GM10266 (cell line): ENCODE results near the gene TGFBI.
A peak's percentile ranks its signal among the peaks of the same experiment; 100 is the strongest.

Experiments used
- DNase-seq: peaks from one replicate; pipeline ENCODE4 v3.0.0; 2012; ENCODE audit errors: extremely low spot score
- CTCF ChIP-seq: IDR thresholded peaks from 2 replicates; pipeline ENCODE4 v1.5.1; 2012; ENCODE audit warnings: mild to moderate bottlenecking, low read depth; ENCODE audit not compliant: control insufficient read depth, insufficient read depth; ENCODE audit errors: missing control alignments

TGFBI gene

DNA sequence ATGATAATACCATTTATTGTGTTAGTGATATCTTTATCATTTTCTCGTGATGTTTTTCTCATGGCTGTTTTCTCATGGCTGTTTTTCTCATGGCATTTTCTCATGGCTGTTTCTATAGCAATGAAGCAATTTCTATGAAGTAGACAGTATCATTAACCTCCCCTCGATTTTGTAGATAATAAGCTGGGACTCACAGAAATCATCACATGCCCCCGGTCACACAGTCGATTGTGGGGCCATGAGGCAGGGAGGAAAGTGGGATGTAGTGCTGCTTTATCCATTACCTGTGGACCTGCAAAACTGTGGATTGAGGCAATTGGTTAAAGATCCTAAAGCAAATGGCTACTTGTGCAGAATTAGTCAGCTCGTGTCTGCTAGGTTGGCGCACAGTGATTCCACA, 47.3 kb downstream of the TGFBI start:
- DNase-seq, result no peak
- no peak for TF ChIP-seq CTCF

DNA sequence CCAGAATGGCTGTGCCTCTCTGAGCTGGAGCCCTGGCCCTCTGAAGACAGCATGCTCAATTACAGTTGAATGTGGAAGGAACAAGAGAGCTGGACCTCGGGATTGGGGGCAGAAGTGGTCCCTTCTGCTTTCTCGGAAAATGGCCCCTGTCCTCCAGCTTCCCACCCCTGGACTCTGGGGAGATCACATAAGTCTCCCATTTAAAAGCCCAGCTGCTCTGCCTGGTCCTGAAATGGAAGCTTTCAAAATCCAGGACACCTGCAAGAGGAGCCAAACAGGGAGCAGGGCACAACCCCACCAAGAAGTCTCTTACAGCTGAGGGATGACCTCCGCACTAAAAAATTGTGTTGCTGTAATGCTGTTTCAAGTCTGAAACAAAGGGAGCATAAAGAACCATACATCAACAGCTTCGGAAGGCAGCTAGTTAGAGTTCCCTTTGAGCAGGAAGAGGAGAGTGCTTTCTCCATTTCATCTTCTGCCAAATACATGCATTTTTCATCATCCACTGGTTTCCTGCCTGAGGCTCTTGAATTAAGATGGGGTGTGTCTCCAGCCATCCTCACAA, 48.2 kb downstream of the TGFBI start:
- no peak for TF ChIP-seq CTCF
- no peak for DNase-seq

- no peak for DNase-seq
- TF ChIP-seq CTCF, result peak; percentile 27
Measured at GRCh38 chr5:136079195-136079985, 50.6 kb downstream of the TGFBI start.

DNA sequence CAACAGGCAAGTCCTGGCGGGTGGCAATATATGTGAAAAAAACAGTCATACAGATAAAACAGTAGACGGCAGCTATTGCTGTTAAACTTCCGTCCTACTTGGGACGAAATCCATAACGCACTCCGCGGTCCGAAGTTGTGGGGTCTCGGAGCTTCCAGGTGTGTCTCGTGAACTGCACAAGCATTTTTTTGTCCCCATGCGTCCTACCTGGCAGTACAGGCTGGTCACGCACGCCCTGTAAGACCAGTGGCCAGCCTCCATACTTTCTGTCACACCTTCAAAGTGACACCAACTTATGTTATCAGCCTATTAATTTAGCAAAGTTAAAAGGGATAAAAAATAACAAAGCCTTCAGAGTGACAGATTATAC, 51.3 kb downstream of the TGFBI start:
- no peak for TF ChIP-seq CTCF

DNA sequence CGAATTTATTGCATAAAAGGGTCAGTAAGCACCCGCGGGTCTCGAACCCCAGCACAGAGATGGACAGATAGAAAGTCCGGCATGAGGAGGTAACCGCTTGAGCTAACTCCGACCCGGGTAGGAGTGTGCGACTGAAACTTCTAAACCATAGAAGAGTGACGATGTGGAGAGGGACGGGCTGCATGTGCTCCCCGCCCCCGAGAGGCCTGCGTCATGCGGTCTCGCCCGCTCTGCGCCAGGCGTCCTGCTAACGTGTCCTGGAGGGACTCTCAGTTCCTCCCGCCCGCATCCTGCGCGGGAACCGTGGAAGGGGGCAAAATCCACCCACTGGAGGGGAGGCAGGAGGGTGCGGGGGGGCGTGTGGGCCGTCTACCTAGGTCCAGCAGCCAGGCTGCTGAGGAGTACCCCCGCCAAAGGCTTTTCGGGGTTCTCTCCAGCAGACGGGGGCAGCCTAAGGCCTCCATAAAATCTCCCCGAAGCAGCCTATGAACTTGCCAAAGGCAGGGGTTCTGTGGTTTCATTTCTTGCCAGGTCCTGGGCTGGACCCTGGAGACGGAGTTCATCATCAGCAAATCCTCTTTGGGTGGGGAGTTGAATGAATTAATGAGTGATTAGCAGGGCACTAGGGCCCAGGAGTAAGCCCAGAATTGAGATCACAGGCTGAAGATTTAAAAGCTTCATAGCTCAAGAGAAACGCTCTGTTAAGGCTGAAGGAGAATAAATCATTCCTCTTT, 51.9 kb downstream of the TGFBI start:
- peak; percentile 71 for DNase-seq
- TF ChIP-seq CTCF, result no peak

More for the DNA sequence above, 51.3 kb downstream of the TGFBI start:
- DNase-seq, result no peak

- no peak for TF ChIP-seq CTCF
Measured at GRCh38 chr5:136081217-136081591, 52.4 kb downstream of the TGFBI start.

More at GRCh38 chr5:136081217-136081591, 52.4 kb downstream of the TGFBI start:
- DNase-seq, result no peak
